GM12878 (cell line): ENCODE measurements around the gene AGPAT4. TPM values are rescaled to one million over a fixed set of nuclear protein-coding genes. Genes with fewer than 3 reads are reported as not detected.
A peak's percentile ranks its signal among the peaks of the same experiment; 100 is the strongest.

ENCODE experiments used
- ATAC-seq: fragments of 200-7000 bp; cut with Tn5 transposase; 3 replicates; pipeline ENCODE4 v1.9.1; 2020; ENCODE audit warnings: mild to moderate bottlenecking, moderate library complexity
- BruUV-seq: library from RNA; stranded (reverse); fragments of 400-500 nt; replicated peaks from 2 replicates; lab custom pipeline; 2021; lab: Mats Ljungman, UMichigan
- CTCF ChIA-PET: fragments of 300-600 bp; sonication (Branson Sonifier 250); formaldehyde crosslinking; extraction: SDS; loops from one replicate; lab custom pipeline; 2021; ENCODE audit warnings: inconsistent platforms; lab: Yijun Ruan, JAX
- POLR2A ChIA-PET: fragments of 350-600 bp; formaldehyde crosslinking; extraction: SDS; loops from one replicate; lab custom pipeline; 2021; ENCODE audit warnings: inconsistent platforms; lab: Charles Lee
- RAD21 ChIA-PET: fragments of 300-600 bp; sonication (Branson Sonifier 250); formaldehyde crosslinking; loops from one replicate; lab custom pipeline; 2023; ENCODE audit warnings: antibody characterized with exemption; ENCODE audit not compliant: unreplicated experiment; lab: Charles Lee
- SMC1A ChIA-PET: fragments of 300-600 bp; sonication (Branson Sonifier 250); formaldehyde crosslinking; loops from one replicate; lab custom pipeline; 2023; ENCODE audit not compliant: unreplicated experiment, uncharacterized antibody; lab: Charles Lee
- DNase-seq: peaks from one replicate; pipeline ENCODE4 v3.0.0-alpha.2; 2011; ENCODE audit warnings: low read depth, low spot score
- FAIRE-seq: peaks from 3 replicates; lab custom pipeline; 2011; peaks lifted over from hg19 to GRCh38; lab: Jason Lieb, UNC
- H2AFZ ChIP-seq: 2 replicates; pipeline ENCODE4 v1.6.0; 2011; ENCODE audit warnings: low read depth, low read length, control low read depth; ENCODE audit not compliant: control insufficient read depth
- H3K27ac ChIP-seq: 2 replicates; pipeline ENCODE4 v1.5.1; 2011; ENCODE audit warnings: control low read depth; ENCODE audit not compliant: control insufficient read depth, insufficient read depth
- H3K27me3 ChIP-seq, 2 experiments: replicated peaks in 1 of 2; 2 replicates each; pipeline versions ENCODE4 v1.6.0 to v1.6.1; 2011; ENCODE audit warnings: low read length in 1 of 2; ENCODE audit not compliant: control insufficient read depth in 2 of 2, insufficient read depth in 2 of 2
- H3K36me3 ChIP-seq, 2 experiments: 2 replicates each; pipeline ENCODE4 v1.5.1; 2011; ENCODE audit warnings: low read length in 1 of 2; ENCODE audit not compliant: control insufficient read depth in 2 of 2, insufficient read depth in 2 of 2
- H3K4me1 ChIP-seq: 2 replicates; pipeline ENCODE4 v1.6.1; 2011; ENCODE audit warnings: mild to moderate bottlenecking, low read length, moderate library complexity, mixed read lengths; ENCODE audit not compliant: control insufficient read depth, insufficient read depth
- H3K4me2 ChIP-seq: 2 replicates; pipeline ENCODE4 v1.6.0; 2011; ENCODE audit warnings: control low read depth; ENCODE audit not compliant: control insufficient read depth, insufficient read depth
- H3K4me3 ChIP-seq: fragments of 200-600 bp; sonication (generic); 2 replicates; pipeline ENCODE4 v1.5.1; 2016
- H3K79me2 ChIP-seq: 2 replicates; pipeline ENCODE4 v1.6.0; 2011; ENCODE audit warnings: low read length; ENCODE audit not compliant: control insufficient read depth, insufficient read depth
- H3K9ac ChIP-seq: 2 replicates; pipeline ENCODE4 v1.8.0; 2011; ENCODE audit warnings: low read length, control low read depth, mixed read lengths; ENCODE audit not compliant: control insufficient read depth, insufficient read depth
- H3K9me3 ChIP-seq: replicated peaks from 3 replicates; pipeline ENCODE4 v1.5.1; 2011; ENCODE audit warnings: mild to moderate bottlenecking, low read length; ENCODE audit not compliant: control insufficient read depth, insufficient read depth
- H4K20me1 ChIP-seq: 2 replicates; pipeline ENCODE4 v1.6.0; 2011; ENCODE audit not compliant: control insufficient read depth, insufficient read depth
- ATF2 ChIP-seq: IDR thresholded peaks from 2 replicates; pipeline ENCODE4 v1.6.1; 2012; ENCODE audit warnings: low read length, inconsistent platforms
- CHD4 ChIP-seq: fragments of 200-600 bp; sonication (generic); IDR thresholded peaks from 2 replicates; pipeline ENCODE4 v1.6.1; 2016; ENCODE audit warnings: mild to moderate bottlenecking
- EP300 ChIP-seq, 2 experiments: fragments of 150-350 bp in 1 of 2; IDR thresholded peaks; 2 replicates each; pipeline ENCODE4 v1.6.1; 2011 to 2012; ENCODE audit warnings: low read depth in 2 of 2, low read length in 2 of 2, borderline replicate concordance in 1 of 2, improper control_type of control experiment in 1 of 2, inconsistent platforms in 1 of 2; ENCODE audit not compliant: control insufficient read depth in 1 of 2
- IRF5 ChIP-seq: fragments of 450-650 bp; IDR thresholded peaks from 2 replicates; pipeline ENCODE4 v1.6.1; 2017; ENCODE audit warnings: borderline replicate concordance
- MTA2 ChIP-seq: fragments of 450-650 bp; IDR thresholded peaks from 2 replicates; pipeline ENCODE4 v1.6.1; 2016; ENCODE audit warnings: low read depth, mild to moderate bottlenecking, moderate library complexity
- NFYB ChIP-seq: IDR thresholded peaks from 2 replicates; pipeline ENCODE4 v1.6.1; 2011; ENCODE audit warnings: low read depth, mild to moderate bottlenecking, low read length, improper control_type of control experiment, moderate library complexity; ENCODE audit not compliant: insufficient read depth
- POLR2A ChIP-seq: IDR thresholded peaks from 2 replicates; pipeline ENCODE4 v1.6.1; 2011; ENCODE audit warnings: low read depth, mild to moderate bottlenecking, low read length
- RCOR1 ChIP-seq: conservative IDR thresholded peaks from 2 replicates; pipeline ENCODE4 v1.6.1; 2012; ENCODE audit warnings: low read depth, low read length, improper control_type of control experiment
- RUNX3 ChIP-seq: IDR thresholded peaks from 2 replicates; pipeline ENCODE4 v1.6.1; 2012; ENCODE audit warnings: low read length, inconsistent platforms
- ZBTB4 ChIP-seq: fragments of 450-650 bp; formaldehyde crosslinking; IDR thresholded peaks from 2 replicates; pipeline ENCODE4 v1.4.0; 2022; ENCODE audit warnings: mild to moderate bottlenecking, moderate library complexity
- WGBS: methylation state at CpG from one replicate; pipeline ENCODE4 v1.1.6; 2016; ENCODE audit warnings: low lambda C conversion rate; ENCODE audit not compliant: insufficient replicate concordance, insufficient coverage; ENCODE audit errors: missing lambda C conversion rate; 5-methylcytosine and 5-hydroxymethylcytosine counted together
- in situ Hi-C: fragments of 300-500 bp; cut with MboI; formaldehyde crosslinking; loops from 9 replicates; pipeline ENCODE4 v1.14.3; 2018; ENCODE audit warnings: mixed read lengths
- intact Hi-C: fragments of 100-400 bp; cut with micrococcal nuclease; formaldehyde crosslinking; loops from one replicate; pipeline ENCODE4 v1.14.2; 2022; ENCODE audit not compliant: unreplicated experiment
- polyA plus RNA-seq, 11 experiments: library from polyadenylated mRNA; depleted of rRNA in 4 of 11; unstranded in 6 of 11; stranded (reverse) in 5 of 11; fragments of >200 nt; fragmentation: Nextera tagmentation in 4 of 11; fragmentation: Illumina TruSeq in 1 of 11; extraction: Ambion mirVana in 4 of 11; extraction: Trizol in 1 of 11; gene quantifications; 1 replicate in 1 of 11; 2 replicates in 10 of 11; pipeline versions ENCODE4 v1.2.1 to v1.2.3, GENCODE V29; 2011 to 2016; ENCODE audit warnings: inconsistent platforms in 2 of 11, missing spikeins in 2 of 11, low read depth in 1 of 11
- total RNA-seq, 4 experiments: library from RNA; depleted of rRNA in 3 of 4; stranded (reverse); fragments of >200 nt in 3 of 4; fragmentation: Illumina TruSeq in 1 of 4; extraction: Trizol in 1 of 4; gene quantifications; 2 replicates each; pipeline versions ENCODE4 v1.2.1 to v1.2.3, GENCODE V29; 2013 to 2021

The AGPAT4 gene
- total and polyA plus RNA-seq, 10 of the 15 experiments (the other 5 are each of a cell fraction or from before 2014, with no cell fraction given) = 0.34 to 2.2 (median 1.3) TPM

GRCh38 chr6:161139766-161140553, 133.9 kb downstream of the AGPAT4 start:
- no peaks in the 10 kb centered on the region; a peak in 1 of 4 replicates for H3K36me3 ChIP-seq
- ChIA-PET POLR2A (no interaction called here), SMC1A (interaction anchor here (0.6 kb wide), 1 partner anchor 1106 kb away, joined by 3 read pairs; no protein-coding TSS in a partner anchor), RAD21 (interaction anchor here (0.9 to 1.0 kb wide), 2 partner anchors 113 to 150 kb away, joined by 3 to 4 read pairs; no protein-coding TSS in a partner anchor), CTCF (no interaction called here)
- no peak for FAIRE-seq
- no peak overlapping the region for H3K27ac ChIP-seq
- 81% methylated on average over 23 of the region's 28 CpGs for WGBS
- peaks cover 13% of the 10 kb centered on the region for H3K4me1 ChIP-seq
- no peak overlapping the region for H2AFZ ChIP-seq
- DNase-seq = no peak
- H3K4me3 ChIP-seq = no peak overlapping the region
- no peaks in the 10 kb centered on the region for H4K20me1 ChIP-seq
- in situ Hi-C loops = loop anchor here (25.0 kb wide), 1 partner anchor 222 kb away; no protein-coding TSS in a partner anchor
- no peaks in the 10 kb centered on the region for H3K27me3 ChIP-seq
- no peaks in the 10 kb centered on the region for H3K9me3 ChIP-seq
- BruUV-seq = no TSS peak
- no peak for ATAC-seq
- H3K79me2 ChIP-seq = no peaks in the 10 kb centered on the region
- intact Hi-C loops = no loop called here
- H3K9ac ChIP-seq = no peak overlapping the region
- H3K4me2 ChIP-seq = no peak overlapping the region
- TF ChIP-seq POLR2A = peak; percentile 15; the same call in 1 of the 2 replicates
- TF ChIP-seq RCOR1 = no peak

GRCh38 chr6:161139304-161139765, 134.5 kb downstream of the AGPAT4 start:
- ATAC-seq (no peak), FAIRE-seq (no peak), DNase-seq (no peak)
- no TSS peak for BruUV-seq
- RAD21 ChIA-PET = no interaction called here
- no peak overlapping the region for H3K9ac ChIP-seq
- H3K4me3 ChIP-seq = no peak overlapping the region
- no peaks in the 10 kb centered on the region for H3K79me2 ChIP-seq
- POLR2A ChIA-PET = no interaction called here
- no peak overlapping the region for H3K4me2 ChIP-seq
- WGBS = 84% methylated on average over 18 of the region's 18 CpGs
- H3K27ac ChIP-seq = no peak overlapping the region
- intact Hi-C loops = no loop called here
- H3K36me3 ChIP-seq = no peaks in the 10 kb centered on the region; a peak in 1 of 4 replicates
- H3K27me3 ChIP-seq = no peaks in the 10 kb centered on the region
- SMC1A ChIA-PET = no interaction called here
- in situ Hi-C loops = loop anchor here (25.0 kb wide), 1 partner anchor 223 kb away; no protein-coding TSS in a partner anchor
- no peaks in the 10 kb centered on the region for H3K9me3 ChIP-seq
- no peaks in the 10 kb centered on the region for H4K20me1 ChIP-seq
- H2AFZ ChIP-seq = no peak overlapping the region
- CTCF ChIA-PET = no interaction called here
- peaks cover 13% of the 10 kb centered on the region for H3K4me1 ChIP-seq
- TF ChIP-seq ZBTB4 (CRISPR knock-in tag) (no peak), MTA2 (no peak), NFYB (no peak), ATF2 (no peak), EP300 (IDR thresholded peaks at IDR 0.05; ENCODE audit: borderline replicate concordance in 1 of 2, control insufficient read depth in 1 of 2, low read depth in 2 of 2, low read length in 2 of 2) (no peak), RUNX3 (no peak), CHD4 (no peak), IRF5 (no peak)
